Caco-2 (cell line): ENCODE data around the gene ATP6V0C. TPM values are rescaled to one million over a fixed set of nuclear protein-coding genes. Genes with fewer than 3 reads are reported as not detected.

ENCODE experiments used
- BruUV-seq: library from RNA; stranded (reverse); fragments of 400-500 nt; replicated peaks from 2 replicates; lab custom pipeline; 2021; lab: Mats Ljungman, UMichigan
- CTCF ChIA-PET: fragments of 300-600 bp; sonication (Branson Sonifier 250); formaldehyde crosslinking; loops from one replicate; lab custom pipeline; 2022; ENCODE audit warnings: antibody characterized with exemption; lab: Charles Lee
- POLR2A ChIA-PET: fragments of 300-600 bp; sonication (Branson Sonifier 250); formaldehyde crosslinking; loops from one replicate; lab custom pipeline; 2022; ENCODE audit warnings: antibody characterized with exemption; lab: Charles Lee
- DNase-seq, 2 experiments: peaks; one replicate each; pipeline versions ENCODE4 v3.0.0 to v3.0.0-alpha.2; 2020 to 2022
- H3K27me3 ChIP-seq: replicated peaks from 2 replicates; pipeline ENCODE4 v1.6.0; 2011; ENCODE audit warnings: low read length; ENCODE audit not compliant: control insufficient read depth, insufficient read depth
- H3K36me3 ChIP-seq: 2 replicates; pipeline ENCODE4 v1.5.1; 2011; ENCODE audit warnings: low read length; ENCODE audit not compliant: control insufficient read depth, insufficient read depth
- H3K4me1 ChIP-seq: fragments of 250-450 bp; sonication (Bioruptor Pico); 2 replicates; pipeline ENCODE4 v1.5.1; 2020; ENCODE audit warnings: mild to moderate bottlenecking
- H3K4me3 ChIP-seq: 2 replicates; pipeline ENCODE4 v1.5.1; 2011; ENCODE audit warnings: low read depth, mild to moderate bottlenecking, control low read depth, low read length
- H3K9me3 ChIP-seq: fragments of 250-450 bp; sonication (Bioruptor Pico); 2 replicates; pipeline ENCODE4 v1.5.1; 2020; ENCODE audit warnings: mild to moderate bottlenecking, moderate library complexity
- H3K27ac Mint-ChIP-seq: one replicate; pipeline ENCODE4 v1.8.0; 2022; ENCODE audit warnings: mixed read lengths; ENCODE audit not compliant: unreplicated experiment
- H3K27me3 Mint-ChIP-seq: one replicate; pipeline ENCODE4 v1.8.0; 2022; ENCODE audit warnings: mixed read lengths; ENCODE audit not compliant: insufficient read depth, unreplicated experiment
- H3K36me3 Mint-ChIP-seq: one replicate; pipeline ENCODE4 v1.8.0; 2022; ENCODE audit warnings: mild to moderate bottlenecking, mixed read lengths; ENCODE audit not compliant: insufficient read depth, unreplicated experiment
- H3K4me1 Mint-ChIP-seq: one replicate; pipeline ENCODE4 v1.8.0; 2022; ENCODE audit warnings: low read depth, mixed read lengths; ENCODE audit not compliant: unreplicated experiment
- H3K4me3 Mint-ChIP-seq: one replicate; pipeline ENCODE4 v1.8.0; 2022; ENCODE audit warnings: mild to moderate bottlenecking, moderate library complexity, mixed read lengths; ENCODE audit not compliant: unreplicated experiment
- H3K9me3 Mint-ChIP-seq: one replicate; pipeline ENCODE4 v1.8.0; 2022; ENCODE audit warnings: mixed read lengths; ENCODE audit not compliant: unreplicated experiment
- CTCF ChIP-seq, 2 experiments: fragments of 200-600 bp in 1 of 2; IDR thresholded peaks; 1 replicate in 1 of 2; 2 replicates in 1 of 2; pipeline versions ENCODE4 v1.5.1 to v1.8.0; 2011 to 2022; ENCODE audit warnings: antibody characterized with exemption in 1 of 2, control low read depth in 1 of 2, inconsistent platforms in 1 of 2, low read depth in 1 of 2, low read length in 1 of 2, mild to moderate bottlenecking in 1 of 2, moderate library complexity in 1 of 2; ENCODE audit not compliant: insufficient read depth in 1 of 2, severe bottlenecking in 1 of 2, unreplicated experiment in 1 of 2
- intact Hi-C: fragments of 100-400 bp; cut with micrococcal nuclease; formaldehyde crosslinking; loops from one replicate; pipeline ENCODE4 v1.10.0; 2022; ENCODE audit not compliant: unreplicated experiment
- total RNA-seq: library from RNA; stranded (reverse); gene quantifications from 2 replicates; pipeline ENCODE4 v1.2.3, GENCODE V29; 2022

The ATP6V0C gene
- total RNA-seq, 1 experiment from 2014 or later: 200 TPM

- H3K27ac Mint-ChIP-seq: peak overlapping the region; percentile 55
- no peaks in the 10 kb centered on the region for H3K27me3 Mint-ChIP-seq
- H3K36me3 Mint-ChIP-seq: peaks cover 8% of the 10 kb centered on the region
- DNase-seq: peak in 1 of 2 experiments; percentile 30
- no peaks in the 10 kb centered on the region for H3K36me3 ChIP-seq
- intact Hi-C loops: no loop called here
- ChIA-PET POLR2A (interaction anchor here (0.6 to 1.7 kb wide), 4 partner anchors 9 to 788 kb away, joined by 3 to 8 read pairs (median 6); partner anchors contain the start of gene TEDC2), CTCF (interaction anchor here (0.5 to 1.7 kb wide), 3 partner anchors 8 to 536 kb away, joined by 3 to 14 read pairs (median 3); partner anchors contain the start of gene TEDC2)
- TF ChIP-seq CTCF (IDR thresholded peaks at IDR 0.05; ENCODE audit: insufficient read depth in 1 of 2, low read depth in 1 of 2, low read length in 1 of 2, severe bottlenecking in 1 of 2, unreplicated experiment in 1 of 2): no peak
- peak overlapping the region; percentile 80 for H3K4me3 Mint-ChIP-seq
- TSS peak; percentile 7 for BruUV-seq
- H3K9me3 ChIP-seq: no peaks in the 10 kb centered on the region
- no peaks in the 10 kb centered on the region for H3K9me3 Mint-ChIP-seq
- no peaks in the 10 kb centered on the region for H3K27me3 ChIP-seq
- peaks cover 33% of the 10 kb centered on the region for H3K4me1 ChIP-seq
- peaks cover 10% of the 10 kb centered on the region for H3K4me1 Mint-ChIP-seq
- peak overlapping the region; percentile 47 for H3K4me3 ChIP-seq
These were observed 45.5 kb upstream of the ATP6V0C start for GRCh38 chr16:2468233-2468724.

GRCh38 chr16:2468725-2469398 is 44.9 kb upstream of the ATP6V0C start:
- intact Hi-C loops: no loop called here
- Histone ChIP-seq H3K9me3 (no peaks in the 10 kb centered on the region), H3K4me1 (peaks cover 36% of the 10 kb centered on the region), H3K36me3 (no peaks in the 10 kb centered on the region), H3K27me3 (no peaks in the 10 kb centered on the region), H3K4me3 (peak overlapping the region; percentile 47)
- BruUV-seq: no TSS peak
- ChIA-PET POLR2A (interaction anchor here (0.6 to 1.7 kb wide), 4 partner anchors 9 to 788 kb away, joined by 3 to 8 read pairs (median 6); partner anchors contain the start of gene TEDC2), CTCF (interaction anchor here (0.5 to 1.7 kb wide), 3 partner anchors 32 to 535 kb away, joined by 3 to 14 read pairs (median 3); no protein-coding TSS in a partner anchor)
- TF ChIP-seq CTCF (IDR thresholded peaks at IDR 0.05; ENCODE audit: insufficient read depth in 1 of 2, low read depth in 1 of 2, low read length in 1 of 2, severe bottlenecking in 1 of 2, unreplicated experiment in 1 of 2): no peak
- H3K4me1 Mint-ChIP-seq: peaks cover 11% of the 10 kb centered on the region
- peak overlapping the region; percentile 80 for H3K4me3 Mint-ChIP-seq
- H3K27me3 Mint-ChIP-seq: no peaks in the 10 kb centered on the region
- H3K9me3 Mint-ChIP-seq: no peaks in the 10 kb centered on the region
- no peak overlapping the region for H3K27ac Mint-ChIP-seq
- peaks cover 4% of the 10 kb centered on the region for H3K36me3 Mint-ChIP-seq
- DNase-seq: peak in 1 of 2 experiments; percentile 47

- no peak for DNase-seq
- POLR2A ChIA-PET: interaction anchor here (1.7 kb wide), 1 partner anchor 10 kb away, joined by 8 read pairs; the partner anchor contains the start of gene TEDC2
- Histone ChIP-seq H3K36me3 (no peaks in the 10 kb centered on the region), H3K9me3 (no peaks in the 10 kb centered on the region), H3K4me1 (peaks cover 36% of the 10 kb centered on the region), H3K4me3 (no peak overlapping the region), H3K27me3 (no peaks in the 10 kb centered on the region)
- Mint-ChIP-seq H3K9me3 (no peaks in the 10 kb centered on the region), H3K4me1 (peaks cover 11% of the 10 kb centered on the region), H3K27ac (no peak overlapping the region), H3K27me3 (no peaks in the 10 kb centered on the region), H3K36me3 (peaks cover 4% of the 10 kb centered on the region), H3K4me3 (peak overlapping the region; percentile 48)
- no peak for TF ChIP-seq CTCF (IDR thresholded peaks at IDR 0.05; ENCODE audit: insufficient read depth in 1 of 2, low read depth in 1 of 2, low read length in 1 of 2, severe bottlenecking in 1 of 2, unreplicated experiment in 1 of 2)
- CTCF ChIA-PET: interaction anchor here (1.2 to 1.7 kb wide), 2 partner anchors 32 to 54 kb away, joined by 3 to 14 read pairs; no protein-coding TSS in a partner anchor
- intact Hi-C loops: no loop called here
- BruUV-seq: no TSS peak
These were observed 44.1 kb upstream of the ATP6V0C start for GRCh38 chr16:2469399-2470233.
